Osteoblast (primary cell): ENCODE data around the gene MOB2. TPM values are rescaled to one million over a fixed set of nuclear protein-coding genes. Genes with fewer than 3 reads are reported as not detected.
A peak's percentile ranks its signal among the peaks of the same experiment; 100 is the strongest.

Experiments used
- DNase-seq: peaks from one replicate; pipeline ENCODE4 v3.0.0; 2011; ENCODE audit warnings: low spot score, mixed read lengths; ENCODE audit not compliant: insufficient read length; ENCODE audit errors: missing footprints
- H2AFZ ChIP-seq: 2 replicates; pipeline ENCODE4 v1.6.0; 2011; ENCODE audit warnings: mild to moderate bottlenecking, low read length
- H3K27ac ChIP-seq: 2 replicates; pipeline ENCODE4 v1.5.1; 2011; ENCODE audit warnings: mild to moderate bottlenecking, low read depth, low read length, moderate library complexity
- H3K27me3 ChIP-seq: 2 replicates; pipeline ENCODE4 v1.6.0; 2012; ENCODE audit warnings: mild to moderate bottlenecking, control low read depth, inconsistent platforms, low read length, moderate library complexity; ENCODE audit not compliant: insufficient read depth
- H3K36me3 ChIP-seq: 2 replicates; pipeline ENCODE4 v1.5.1; 2011; ENCODE audit warnings: mild to moderate bottlenecking, low read length, control low read depth, moderate library complexity; ENCODE audit not compliant: insufficient read depth
- H3K4me1 ChIP-seq: 2 replicates; pipeline ENCODE4 v1.5.1; 2011; ENCODE audit warnings: mild to moderate bottlenecking, low read length, control low read depth, moderate library complexity; ENCODE audit not compliant: insufficient read depth
- H3K4me2 ChIP-seq: 2 replicates; pipeline ENCODE4 v1.6.0; 2011; ENCODE audit warnings: mild to moderate bottlenecking, low read length; ENCODE audit not compliant: insufficient read depth
- H3K4me3 ChIP-seq: fragments of 200-600 bp; sonication (generic); 3 replicates; pipeline ENCODE4 v1.5.1; 2012; ENCODE audit warnings: mild to moderate bottlenecking, low read length, inconsistent platforms; ENCODE audit not compliant: insufficient read depth
- H3K79me2 ChIP-seq: 2 replicates; pipeline ENCODE4 v1.6.0; 2012; ENCODE audit warnings: mild to moderate bottlenecking, low read length, control low read depth, inconsistent platforms; ENCODE audit not compliant: insufficient read depth
- H3K9me3 ChIP-seq: 2 replicates; pipeline ENCODE4 v1.5.1; 2011; ENCODE audit warnings: low read depth, low read length, control low read depth
- H4K20me1 ChIP-seq: 2 replicates; pipeline ENCODE4 v1.6.0; 2012; ENCODE audit warnings: mild to moderate bottlenecking, low read length, control low read depth; ENCODE audit not compliant: insufficient read depth
- total RNA-seq: library from RNA; depleted of rRNA; stranded (reverse); fragments of >200 nt; gene quantifications from 2 replicates; pipeline ENCODE4 v1.2.3, GENCODE V29; 2012
- TF ChIP-seq, protein P1 (sequence below): IDR thresholded peaks from 2 replicates; pipeline ENCODE4 v1.5.1; 2011; ENCODE audit warnings: mild to moderate bottlenecking, low read depth, low read length, moderate library complexity; ENCODE audit errors: extremely low read depth

Gene MOB2
- total RNA-seq, 1 donor: 28.2 TPM

DNA sequence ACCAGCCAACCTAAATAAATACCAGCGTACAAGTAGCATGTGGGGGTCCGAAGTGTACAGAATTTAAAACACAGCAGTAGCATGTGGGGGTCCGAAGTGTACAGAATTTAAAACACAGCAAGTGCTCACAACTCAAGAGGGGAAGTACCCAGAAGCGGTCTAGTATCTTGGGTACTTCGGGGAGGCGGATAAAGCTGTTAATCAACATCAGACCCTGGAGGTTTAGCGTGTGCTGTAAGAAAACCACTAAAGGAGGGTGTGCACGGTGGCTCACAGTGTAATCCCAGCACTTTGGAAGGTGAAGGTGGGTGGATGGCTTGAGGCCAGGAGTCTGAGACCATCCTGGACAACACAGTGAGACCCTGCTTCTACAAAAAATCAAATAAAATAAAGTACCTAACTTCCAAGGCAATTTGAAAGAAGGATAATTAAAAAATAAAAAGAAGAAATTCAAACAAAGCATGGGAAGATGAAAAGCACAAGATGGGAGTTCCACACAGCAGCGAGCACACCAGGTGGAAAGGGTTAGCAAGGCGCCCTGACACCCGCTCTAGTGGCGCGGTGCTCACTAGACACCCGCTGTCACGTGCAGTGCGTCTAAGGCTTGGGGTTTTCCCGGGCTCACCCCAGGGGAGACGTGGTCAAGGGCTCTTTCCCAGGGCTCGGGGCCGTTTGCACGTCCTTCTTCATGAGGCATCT, 35.0 kb upstream of the MOB2 start:
- Histone ChIP-seq H2AFZ (no peak overlapping the region), H3K27me3 (no peaks in the 10 kb centered on the region), H3K79me2 (peaks cover 73% of the 10 kb centered on the region), H3K36me3 (no peaks in the 10 kb centered on the region), H3K4me3 (no peak overlapping the region), H3K4me2 (no peak overlapping the region), H3K9me3 (no peaks in the 10 kb centered on the region), H4K20me1 (peaks cover 71% of the 10 kb centered on the region), H3K4me1 (peaks cover 4% of the 10 kb centered on the region), H3K27ac (no peak overlapping the region)
- no peak for DNase-seq
- TF ChIP-seq, protein P1, sequence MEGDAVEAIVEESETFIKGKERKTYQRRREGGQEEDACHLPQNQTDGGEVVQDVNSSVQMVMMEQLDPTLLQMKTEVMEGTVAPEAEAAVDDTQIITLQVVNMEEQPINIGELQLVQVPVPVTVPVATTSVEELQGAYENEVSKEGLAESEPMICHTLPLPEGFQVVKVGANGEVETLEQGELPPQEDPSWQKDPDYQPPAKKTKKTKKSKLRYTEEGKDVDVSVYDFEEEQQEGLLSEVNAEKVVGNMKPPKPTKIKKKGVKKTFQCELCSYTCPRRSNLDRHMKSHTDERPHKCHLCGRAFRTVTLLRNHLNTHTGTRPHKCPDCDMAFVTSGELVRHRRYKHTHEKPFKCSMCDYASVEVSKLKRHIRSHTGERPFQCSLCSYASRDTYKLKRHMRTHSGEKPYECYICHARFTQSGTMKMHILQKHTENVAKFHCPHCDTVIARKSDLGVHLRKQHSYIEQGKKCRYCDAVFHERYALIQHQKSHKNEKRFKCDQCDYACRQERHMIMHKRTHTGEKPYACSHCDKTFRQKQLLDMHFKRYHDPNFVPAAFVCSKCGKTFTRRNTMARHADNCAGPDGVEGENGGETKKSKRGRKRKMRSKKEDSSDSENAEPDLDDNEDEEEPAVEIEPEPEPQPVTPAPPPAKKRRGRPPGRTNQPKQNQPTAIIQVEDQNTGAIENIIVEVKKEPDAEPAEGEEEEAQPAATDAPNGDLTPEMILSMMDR: no peak

DNA sequence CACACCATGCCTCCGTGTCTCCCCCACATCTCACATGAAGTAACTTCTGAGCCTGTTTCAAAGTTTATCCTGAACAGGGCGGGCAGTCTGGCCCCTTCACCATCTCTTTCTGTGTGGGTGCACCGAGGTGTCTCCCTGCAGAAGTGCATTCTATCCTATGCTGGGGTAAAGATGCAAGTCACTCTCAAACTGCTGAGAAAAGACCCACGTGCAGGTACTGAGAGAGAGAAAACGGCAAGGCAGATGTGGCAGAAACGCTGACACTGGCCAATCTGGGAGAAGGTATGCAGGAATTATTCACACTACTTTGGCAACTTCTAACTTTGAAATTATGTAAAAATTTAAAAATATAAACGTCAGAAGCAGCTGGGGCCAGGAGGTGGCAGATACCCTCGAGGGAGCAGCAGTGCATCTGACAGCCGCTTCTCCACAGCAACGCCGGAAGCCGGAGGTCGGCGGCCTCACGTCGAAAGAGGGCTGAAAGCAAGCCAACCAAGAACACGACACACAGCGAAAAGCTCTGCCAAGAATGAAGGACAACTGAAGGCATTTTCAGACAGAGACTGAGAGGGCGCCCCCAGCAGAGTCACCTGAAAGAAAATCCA, 34.2 kb upstream of the MOB2 start:
- peak; percentile 30 for DNase-seq
- no peaks in the 10 kb centered on the region for H3K27me3 ChIP-seq
- H4K20me1 ChIP-seq: peaks cover 72% of the 10 kb centered on the region
- no peaks in the 10 kb centered on the region for H3K9me3 ChIP-seq
- no peak overlapping the region for H3K4me3 ChIP-seq
- H3K27ac ChIP-seq: no peak overlapping the region
- no peak overlapping the region for H2AFZ ChIP-seq
- H3K36me3 ChIP-seq: no peaks in the 10 kb centered on the region
- H3K4me2 ChIP-seq: no peak overlapping the region
- H3K4me1 ChIP-seq: peaks cover 10% of the 10 kb centered on the region
- TF ChIP-seq, protein P1: no peak
- peaks cover 77% of the 10 kb centered on the region for H3K79me2 ChIP-seq

DNA sequence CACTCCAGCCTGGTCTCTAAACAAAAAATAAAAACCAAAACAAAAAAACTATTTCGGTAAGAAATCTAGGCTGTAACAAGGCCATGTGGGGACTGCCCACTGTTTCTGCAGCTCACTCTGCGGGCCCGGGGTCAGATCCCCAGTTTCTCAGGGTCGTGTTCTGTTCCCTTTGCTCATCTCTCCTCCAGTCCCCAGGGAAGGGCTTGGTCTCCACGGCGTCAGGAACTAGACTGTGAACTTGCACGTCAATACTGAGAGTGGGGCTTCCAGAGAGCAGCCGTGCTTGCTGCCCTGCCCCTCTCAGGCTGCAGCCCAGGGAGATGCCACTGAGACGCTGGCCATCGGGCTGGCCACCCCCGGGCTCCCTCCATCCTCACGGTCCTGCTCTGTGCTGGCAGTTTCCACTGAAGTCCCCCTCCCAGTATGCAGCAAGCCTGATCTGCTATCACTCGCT, 33.7 kb upstream of the MOB2 start:
- Histone ChIP-seq H3K79me2 (peaks cover 77% of the 10 kb centered on the region), H3K27ac (no peak overlapping the region), H3K27me3 (no peaks in the 10 kb centered on the region), H3K4me1 (peaks cover 12% of the 10 kb centered on the region), H3K4me3 (no peak overlapping the region), H3K4me2 (no peak overlapping the region), H3K36me3 (no peaks in the 10 kb centered on the region), H3K9me3 (no peaks in the 10 kb centered on the region), H2AFZ (no peak overlapping the region), H4K20me1 (peaks cover 72% of the 10 kb centered on the region)
- peak; percentile 61 for DNase-seq
- TF ChIP-seq, protein P1: no peak
